Stimulated activated CD4-positive, alpha-beta T cell treated with anti-CD3 and anti-CD28 coated beads, Interleukin-4, amount 100 ng/mL, for 4 hours (primary cell): ENCODE results near the gene MYH9.
A peak's percentile ranks its signal among the peaks of the same experiment; 100 is the strongest.

ENCODE experiments used
- DNase-seq, 2 experiments: peaks; one replicate each; pipeline ENCODE4 v3.0.0-alpha.2; 2020

Gene MYH9

DNA sequence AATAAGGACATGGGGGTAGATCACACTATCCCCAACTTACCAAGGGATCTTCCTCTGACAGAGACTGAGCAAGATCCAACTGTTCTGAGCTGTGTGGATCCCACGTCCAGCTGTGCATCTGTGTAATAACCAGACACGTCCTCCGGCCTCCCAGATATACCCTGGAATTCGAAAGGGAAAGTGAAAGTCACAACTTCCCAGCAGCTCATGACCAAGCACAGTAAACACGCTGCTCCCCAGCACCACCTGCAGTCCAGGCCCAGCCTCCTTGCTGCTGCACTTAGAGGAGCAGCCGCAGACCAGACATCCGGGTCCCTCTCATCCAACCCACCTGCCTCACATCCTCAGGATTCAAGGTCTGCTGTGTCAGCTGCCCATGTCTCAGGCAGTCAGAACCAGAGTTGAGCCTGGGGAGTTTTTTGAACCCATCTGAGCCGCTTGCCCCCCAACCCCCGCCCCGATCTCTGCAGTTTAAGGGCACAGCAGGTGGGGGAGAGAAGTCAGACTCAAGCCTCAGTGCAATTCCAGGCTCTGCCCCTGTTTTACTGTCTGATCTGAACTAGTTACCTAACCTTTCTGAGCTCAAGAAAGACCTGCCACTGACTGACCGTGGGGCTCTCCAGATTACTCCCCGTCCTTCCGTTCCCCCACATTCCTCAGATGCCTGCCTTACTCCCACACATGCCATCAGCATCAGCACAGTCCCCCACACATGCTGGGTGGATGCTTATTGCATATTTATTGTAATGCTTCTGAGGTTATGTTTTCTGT, 148.2 kb downstream of the MYH9 start, which contains the start of gene APOL2:
TSS of gene APOL2 (minus strand) at position 127 of the 771 bp plus-strand sequence. CDS start 6,365 bp downstream, outside the sequence.
- peak; percentile 76 to 90 for DNase-seq

- no peak for DNase-seq
Observed at GRCh38 chr22:36239150-36239400, 148.7 kb downstream of the MYH9 start.

DNA sequence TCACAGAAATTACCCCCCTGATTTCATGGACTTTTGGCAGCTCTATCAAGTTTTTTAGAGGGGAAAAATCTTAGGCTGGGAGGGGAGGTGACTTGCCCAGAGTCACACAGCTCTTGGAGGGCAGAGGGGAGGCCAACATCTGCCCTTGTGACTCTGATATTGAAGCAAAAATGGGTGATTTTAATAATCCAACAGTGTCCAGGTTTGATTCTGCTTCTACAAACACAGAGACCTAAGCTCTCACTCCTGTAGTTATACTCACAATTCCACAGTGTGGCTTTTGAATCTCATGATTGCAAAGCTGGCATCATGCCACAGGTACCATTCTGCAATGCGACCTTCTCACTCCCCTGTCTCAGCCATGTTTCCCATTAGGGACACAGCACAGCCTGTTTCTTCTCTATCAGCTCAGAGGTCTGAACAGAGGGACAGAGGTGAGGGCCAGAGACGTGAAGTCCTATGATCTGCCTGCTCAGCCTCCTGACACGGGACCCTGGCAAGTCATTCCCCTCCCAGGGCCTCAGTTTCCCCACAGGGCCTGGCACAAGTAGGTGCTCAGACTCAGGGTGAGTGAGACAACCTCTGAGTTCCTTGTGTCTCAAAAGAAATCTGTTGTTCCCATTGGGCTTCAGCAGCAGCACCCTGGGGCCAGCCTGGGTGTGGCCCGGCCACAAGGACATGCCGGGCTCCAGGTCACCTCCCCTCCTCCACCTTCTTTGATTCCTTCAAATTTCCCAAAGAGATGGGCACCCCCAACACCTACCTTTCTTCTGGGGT, 149.2 kb downstream of the MYH9 start:
- peak in 1 of 2 experiments; percentile 26 for DNase-seq

GRCh38 chr22:36237462-36238372, 150.1 kb downstream of the MYH9 start:
- peak in 1 of 2 experiments; percentile 26 for DNase-seq

GRCh38 chr22:36236388-36237319, 151.1 kb downstream of the MYH9 start:
- no peak for DNase-seq

DNA sequence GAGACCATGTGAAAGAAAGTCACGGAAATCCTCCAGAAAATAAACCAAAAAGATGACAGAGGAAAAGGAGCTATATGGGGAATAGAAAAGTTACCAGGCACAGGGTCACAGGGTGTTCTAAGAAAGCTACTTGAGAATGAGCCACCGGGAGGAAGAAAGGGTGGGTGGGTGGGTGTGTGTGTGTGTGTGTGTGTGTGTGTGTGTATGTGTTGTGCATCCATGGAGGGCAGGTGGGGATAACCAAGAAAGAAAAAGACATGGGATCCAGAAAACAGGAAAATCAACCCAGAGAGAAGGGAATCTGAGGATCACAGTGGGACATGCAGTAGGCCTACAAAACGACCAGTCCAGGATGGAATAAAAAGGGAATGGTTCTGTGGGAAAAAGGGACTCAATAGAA, 152.2 kb downstream of the MYH9 start:
- DNase-seq, result no peak

GRCh38 chr22:36234919-36235318, 152.8 kb downstream of the MYH9 start:
- no peak for DNase-seq

DNA sequence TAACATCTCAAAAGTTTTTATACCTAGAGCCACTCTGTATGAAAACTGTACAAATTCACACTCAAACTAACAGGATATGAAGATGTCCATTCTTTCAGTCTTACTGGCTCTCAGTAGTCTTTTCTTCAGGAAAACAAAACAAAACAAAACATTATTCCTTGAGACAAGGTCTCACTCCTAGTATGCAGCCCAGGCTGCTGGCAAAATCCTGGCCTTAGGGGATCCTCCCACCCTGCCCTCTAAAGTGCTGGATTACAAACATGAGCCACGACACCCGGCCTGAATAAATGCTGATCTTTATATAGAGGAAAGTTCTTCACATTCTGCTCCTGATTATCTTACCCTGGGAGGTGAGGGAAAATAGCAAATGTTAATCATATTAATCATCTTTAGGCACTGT, 153.6 kb downstream of the MYH9 start:
- no peak for DNase-seq

DNA sequence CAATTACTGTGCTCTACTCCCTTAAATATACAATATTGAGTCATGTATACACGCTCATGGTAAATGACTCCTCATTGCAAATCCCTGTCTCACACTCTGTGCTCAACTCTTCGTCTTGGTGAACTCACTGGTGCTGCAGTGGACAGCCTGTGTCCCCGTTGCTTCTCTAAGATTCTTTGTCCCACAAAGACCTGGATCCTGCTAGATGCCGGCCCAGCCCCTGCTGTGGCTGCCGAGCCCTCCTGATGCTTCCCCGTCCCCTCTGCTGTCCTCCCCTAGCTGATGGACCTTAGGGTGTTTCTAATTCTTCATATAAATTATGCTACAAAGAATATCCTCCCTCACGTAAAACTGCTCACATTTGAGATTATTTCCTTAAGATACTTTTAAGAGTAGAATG, 154.0 kb downstream of the MYH9 start:
- DNase-seq, result no peak

DNA sequence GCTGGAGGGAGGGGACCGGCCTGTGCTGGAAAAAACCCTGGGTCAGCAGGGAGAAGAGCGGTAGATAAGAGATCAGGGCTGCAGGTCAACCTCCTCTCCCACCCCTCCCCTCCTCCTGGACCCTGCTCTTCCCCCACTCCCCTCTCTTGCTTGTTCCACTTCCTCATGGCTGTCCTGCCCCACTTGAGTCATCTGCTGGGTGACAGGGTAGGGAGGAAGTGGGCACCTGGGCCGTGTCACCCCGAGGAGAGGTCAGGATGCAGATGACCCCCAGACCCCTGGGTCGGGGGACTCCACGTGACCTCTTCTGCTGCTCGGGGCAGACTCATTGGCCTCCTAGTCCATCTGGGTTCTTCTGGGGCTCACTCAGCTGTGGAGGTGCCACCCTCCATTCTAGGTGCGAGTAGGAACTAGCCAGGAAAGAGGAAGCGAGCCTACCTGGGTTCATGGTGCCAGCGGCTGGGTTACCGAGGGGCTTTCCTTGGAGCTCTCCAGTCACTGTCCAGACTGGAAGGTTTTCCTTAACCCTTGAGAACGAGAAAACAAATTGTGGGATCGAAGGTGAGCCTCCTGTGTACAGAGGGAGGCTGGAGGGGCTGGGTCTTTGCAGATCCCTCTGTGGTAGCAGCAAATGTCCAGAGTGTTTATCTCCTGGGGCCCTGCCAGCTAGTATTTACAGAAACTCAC, 154.9 kb downstream of the MYH9 start:
- no peak for DNase-seq
